BE2C (cell line): ENCODE data around the gene PJA1.

ENCODE experiments used
- DNase-seq: peaks from one replicate; pipeline ENCODE4 v3.0.0-alpha.2; 2020
- H3K27me3 ChIP-seq: fragments of 250-450 bp; sonication (Bioruptor Pico); 2 replicates; pipeline ENCODE4 v1.5.1; 2020; ENCODE audit warnings: mild to moderate bottlenecking
- H3K36me3 ChIP-seq: fragments of 250-450 bp; sonication (Bioruptor Pico); 2 replicates; pipeline ENCODE4 v1.5.1; 2020; ENCODE audit warnings: mild to moderate bottlenecking
- H3K4me1 ChIP-seq: fragments of 250-450 bp; sonication (Bioruptor Pico); 2 replicates; pipeline ENCODE4 v1.5.1; 2020
- H3K4me3 ChIP-seq: 2 replicates; pipeline ENCODE4 v1.5.1; 2011; ENCODE audit warnings: low read depth, low read length
- H3K9me3 ChIP-seq: fragments of 250-450 bp; sonication (Bioruptor Pico); 2 replicates; pipeline ENCODE4 v1.5.1; 2020
- TF ChIP-seq, protein P1 (sequence below): IDR thresholded peaks from 2 replicates; pipeline ENCODE4 v1.5.1; 2012; ENCODE audit warnings: mild to moderate bottlenecking, low read depth, low read length

Gene PJA1

DNA sequence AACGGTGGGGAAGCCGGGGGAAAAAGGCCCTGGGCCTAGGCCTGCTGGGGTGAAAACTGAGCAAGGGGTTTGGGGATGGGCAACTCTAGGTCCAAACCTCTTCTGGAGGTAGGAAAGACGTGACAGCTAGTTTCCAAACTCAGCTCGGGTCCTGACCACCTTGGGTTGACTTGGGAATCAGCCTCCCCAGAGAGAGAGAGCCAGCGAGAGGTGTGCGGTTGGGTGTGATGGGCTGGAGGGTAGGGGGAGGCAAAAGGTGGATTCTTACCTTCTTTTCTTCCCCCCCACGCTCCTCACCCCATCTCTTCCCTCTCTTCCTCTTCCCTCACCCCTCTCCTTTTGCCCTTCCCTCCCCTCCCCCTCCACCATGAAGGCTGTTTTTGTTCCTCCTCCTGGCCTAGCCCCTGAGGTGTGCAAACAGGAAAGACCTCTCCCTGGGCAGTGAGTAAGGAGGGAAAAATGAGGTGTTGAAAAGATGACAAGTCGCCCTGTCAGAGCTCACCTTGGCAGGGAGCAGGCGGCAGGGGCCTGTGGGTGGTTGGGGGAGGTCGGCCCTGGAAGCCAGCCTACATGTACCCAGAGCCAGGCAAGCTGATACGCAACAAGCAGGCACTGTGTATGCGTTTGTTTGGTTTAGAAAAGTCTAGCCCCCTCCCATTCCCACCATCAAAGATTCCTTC is 14.8 kb downstream of the PJA1 start:
- DNase-seq: no peak
- H3K27me3 ChIP-seq: no peaks in the 10 kb centered on the region
- H3K9me3 ChIP-seq: no peaks in the 10 kb centered on the region
- H3K4me3 ChIP-seq: no peak overlapping the region
- no peaks in the 10 kb centered on the region for H3K36me3 ChIP-seq
- no peaks in the 10 kb centered on the region for H3K4me1 ChIP-seq
- TF ChIP-seq, protein P1, sequence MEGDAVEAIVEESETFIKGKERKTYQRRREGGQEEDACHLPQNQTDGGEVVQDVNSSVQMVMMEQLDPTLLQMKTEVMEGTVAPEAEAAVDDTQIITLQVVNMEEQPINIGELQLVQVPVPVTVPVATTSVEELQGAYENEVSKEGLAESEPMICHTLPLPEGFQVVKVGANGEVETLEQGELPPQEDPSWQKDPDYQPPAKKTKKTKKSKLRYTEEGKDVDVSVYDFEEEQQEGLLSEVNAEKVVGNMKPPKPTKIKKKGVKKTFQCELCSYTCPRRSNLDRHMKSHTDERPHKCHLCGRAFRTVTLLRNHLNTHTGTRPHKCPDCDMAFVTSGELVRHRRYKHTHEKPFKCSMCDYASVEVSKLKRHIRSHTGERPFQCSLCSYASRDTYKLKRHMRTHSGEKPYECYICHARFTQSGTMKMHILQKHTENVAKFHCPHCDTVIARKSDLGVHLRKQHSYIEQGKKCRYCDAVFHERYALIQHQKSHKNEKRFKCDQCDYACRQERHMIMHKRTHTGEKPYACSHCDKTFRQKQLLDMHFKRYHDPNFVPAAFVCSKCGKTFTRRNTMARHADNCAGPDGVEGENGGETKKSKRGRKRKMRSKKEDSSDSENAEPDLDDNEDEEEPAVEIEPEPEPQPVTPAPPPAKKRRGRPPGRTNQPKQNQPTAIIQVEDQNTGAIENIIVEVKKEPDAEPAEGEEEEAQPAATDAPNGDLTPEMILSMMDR: no peak

DNA sequence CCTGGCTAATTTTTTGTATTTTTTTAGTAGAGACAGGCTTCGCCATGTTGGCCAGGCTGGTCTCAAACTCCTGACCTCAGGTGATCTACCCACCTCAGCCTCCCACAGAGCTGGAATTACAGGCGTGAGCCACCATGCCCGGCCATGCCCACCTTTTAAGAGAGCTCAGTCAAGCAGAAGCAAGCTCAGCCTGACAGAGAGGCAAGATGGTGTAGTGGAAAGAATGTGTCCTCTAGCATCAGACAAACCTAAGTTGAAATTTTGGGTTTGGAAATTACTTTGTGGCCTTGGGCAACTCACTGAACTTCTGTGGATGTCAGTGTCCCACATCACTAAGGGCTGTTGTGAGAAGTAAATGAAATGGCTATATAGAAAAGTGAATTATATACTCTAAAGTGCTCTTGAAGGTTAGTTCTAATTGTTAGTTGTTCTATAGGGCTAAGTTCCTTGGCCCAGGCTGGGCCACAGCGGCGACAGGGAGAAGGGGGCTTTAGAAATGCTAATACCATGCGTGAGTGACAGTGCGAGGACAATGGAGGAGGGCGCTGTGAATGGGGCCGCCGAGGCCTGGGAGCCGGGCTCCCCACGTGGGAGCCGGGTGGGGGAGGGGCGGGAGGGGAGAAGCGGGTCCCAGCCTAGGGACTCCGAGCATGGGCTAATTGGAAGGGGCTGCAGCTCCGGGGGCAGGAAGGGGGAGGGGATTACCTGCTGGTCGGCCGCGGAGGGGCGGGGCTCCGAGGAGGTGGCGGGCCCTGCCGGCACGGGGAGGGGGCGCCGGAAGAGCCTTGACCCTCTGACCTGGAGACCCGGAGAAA is 15.6 kb downstream of the PJA1 start:
- H3K36me3 ChIP-seq: no peaks in the 10 kb centered on the region
- H3K4me3 ChIP-seq: no peak overlapping the region
- no peaks in the 10 kb centered on the region for H3K9me3 ChIP-seq
- no peaks in the 10 kb centered on the region for H3K4me1 ChIP-seq
- TF ChIP-seq, protein P1: no peak
- no peak for DNase-seq
- H3K27me3 ChIP-seq: no peaks in the 10 kb centered on the region

DNA sequence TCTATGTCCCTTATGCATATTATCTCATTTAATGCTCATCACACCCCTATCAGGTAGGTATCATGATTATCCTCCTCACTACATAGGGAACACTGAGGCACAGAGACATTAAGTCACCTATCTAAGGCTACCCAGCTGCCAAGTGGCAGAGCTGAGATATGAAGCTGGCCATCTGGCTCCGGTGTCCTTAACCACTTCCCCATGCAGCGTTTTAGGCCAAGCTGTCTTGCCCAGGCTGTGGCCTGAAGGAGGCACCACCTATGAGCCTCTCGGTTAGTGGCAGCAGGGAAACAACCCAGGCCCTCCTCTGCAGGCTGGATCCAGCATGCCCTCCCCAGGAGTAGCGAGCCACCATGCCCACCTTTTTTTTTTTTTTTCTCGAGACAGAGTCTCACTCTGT is 16.3 kb downstream of the PJA1 start:
- Histone ChIP-seq H3K27me3 (no peaks in the 10 kb centered on the region), H3K4me1 (no peaks in the 10 kb centered on the region), H3K36me3 (no peaks in the 10 kb centered on the region), H3K4me3 (no peak overlapping the region), H3K9me3 (no peaks in the 10 kb centered on the region)
- DNase-seq: no peak
- TF ChIP-seq, protein P1: no peak

DNA sequence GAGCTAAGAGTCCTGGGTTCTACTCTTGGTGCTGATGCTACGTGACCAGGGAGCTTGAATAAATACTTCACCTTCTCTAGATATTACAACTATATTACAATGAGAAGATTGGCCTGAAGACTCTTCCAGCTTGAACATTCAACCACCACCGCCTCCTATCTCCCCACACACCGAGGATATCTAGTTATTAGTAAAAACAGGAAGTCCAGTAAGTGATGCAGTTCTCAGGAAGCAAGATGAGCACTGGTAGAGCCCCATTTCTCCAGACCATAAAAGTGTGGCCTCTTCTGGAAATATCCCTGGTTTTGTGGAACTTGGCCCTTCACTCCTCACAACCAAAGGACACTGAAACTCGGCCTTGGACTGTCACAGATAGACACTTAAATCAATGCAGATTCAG is 18.5 kb downstream of the PJA1 start:
- H3K9me3 ChIP-seq: no peaks in the 10 kb centered on the region
- H3K4me1 ChIP-seq: no peaks in the 10 kb centered on the region
- no peak overlapping the region for H3K4me3 ChIP-seq
- no peaks in the 10 kb centered on the region for H3K27me3 ChIP-seq
- H3K36me3 ChIP-seq: no peaks in the 10 kb centered on the region
- TF ChIP-seq, protein P1: no peak
- no peak for DNase-seq

DNA sequence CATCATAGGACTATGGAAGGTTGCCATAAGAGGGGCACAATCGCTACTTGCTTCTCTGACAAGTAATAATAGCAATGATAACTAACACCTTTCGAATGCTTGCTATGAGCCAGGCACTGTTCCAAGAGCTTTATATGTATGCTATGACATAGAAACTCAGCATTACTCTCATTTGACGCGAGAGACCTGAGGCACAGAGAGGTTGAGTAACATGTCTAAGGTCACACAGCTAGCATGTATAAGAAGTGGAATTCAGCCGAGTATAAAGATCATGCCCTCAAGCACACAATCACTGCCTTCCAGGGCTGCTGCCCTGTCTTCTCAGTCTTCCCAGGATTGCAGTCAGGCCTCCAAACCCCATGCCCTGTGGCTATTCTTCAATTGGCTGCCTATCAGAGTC is 19.5 kb downstream of the PJA1 start:
- H3K9me3 ChIP-seq: no peaks in the 10 kb centered on the region
- H3K36me3 ChIP-seq: no peaks in the 10 kb centered on the region
- no peaks in the 10 kb centered on the region for H3K4me1 ChIP-seq
- no peak for DNase-seq
- TF ChIP-seq, protein P1: no peak
- no peak overlapping the region for H3K4me3 ChIP-seq
- H3K27me3 ChIP-seq: no peaks in the 10 kb centered on the region
